ENCODE measurements around the gene LRRFIP2. TPM values are rescaled to one million over a fixed set of nuclear protein-coding genes. Genes with fewer than 3 reads are reported as not detected.

LRRFIP2 gene
- total and polyA plus RNA-seq, 2 of the 8 experiments (the other 6 are each of a cell fraction or from before 2014, with no cell fraction given) = 8.8 to 25.6 TPM

DNA sequence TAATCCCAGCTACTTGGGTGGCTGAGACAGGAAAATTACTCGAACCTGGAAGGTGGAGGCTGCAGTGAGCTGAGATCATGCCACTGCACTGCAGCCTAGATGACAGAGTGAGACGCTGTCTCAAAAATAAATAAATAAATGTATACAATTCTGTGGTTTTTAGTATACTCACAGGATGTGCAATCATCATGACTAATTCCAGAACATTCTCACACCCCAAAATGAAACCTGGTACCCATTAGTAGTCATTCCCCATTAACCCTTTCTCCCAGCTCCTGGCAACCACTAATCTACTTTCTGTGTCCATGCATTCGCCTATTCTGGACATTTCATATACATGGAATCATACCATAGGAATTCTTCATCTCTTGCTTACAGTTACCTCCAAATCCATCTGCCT, 44.5 kb downstream of the LRRFIP2 start:
- Histone ChIP-seq H2BK15ac (ENCODE audit: low read length) (no peak overlapping the region), H3K18ac (ENCODE audit: extremely low read depth, low read length) (no peak overlapping the region), H2AFZ (ENCODE audit: low read length) (no peak overlapping the region), H3K56ac (replicated peaks; ENCODE audit: insufficient read length, low read depth, low read length) (no peak overlapping the region), H3K27ac (ENCODE audit: low read depth, low read length) (no peak overlapping the region), H2BK20ac (ENCODE audit: low read length) (no peak overlapping the region), H2BK120ac (replicated peaks; ENCODE audit: low read depth, low read length) (no peak overlapping the region), H2BK12ac (ENCODE audit: low read depth, low read length) (no peak overlapping the region), H4K20me1 (replicated peaks in 1 of 2; ENCODE audit: control insufficient read depth in 1 of 2, insufficient read depth in 2 of 2, low read length in 2 of 2) (no peaks in the 10 kb centered on the region), H3K4me1 (replicated peaks in 1 of 4; ENCODE audit: control insufficient read depth in 3 of 4, insufficient read depth in 4 of 4, low read length in 3 of 4) (peaks cover 0 to 2% (median 2%) of the 10 kb centered on the region in 4 experiments; a peak in 3 of 7 replicates), H3K23me2 (ENCODE audit: low read depth, low read length) (no peaks in the 10 kb centered on the region), H3K27me3 (replicated peaks in 1 of 4; ENCODE audit: control insufficient read depth in 3 of 4, extremely low read depth in 1 of 4, insufficient read depth in 3 of 4, low read length in 3 of 4) (no peaks in the 10 kb centered on the region), H4K8ac (ENCODE audit: extremely low read depth, insufficient read depth, low read length) (no peak overlapping the region), H4K91ac (replicated peaks; ENCODE audit: insufficient read length, low read length) (no peak overlapping the region), H3K14ac (ENCODE audit: insufficient read length) (no peak overlapping the region), H3K79me2 (ENCODE audit: control insufficient read depth in 1 of 2, insufficient read depth in 2 of 2, low read length in 2 of 2) (peaks cover 0 to 3% of the 10 kb centered on the region in 2 experiments; a peak in 3 of 4 replicates), H3K23ac (ENCODE audit: insufficient read length) (no peak overlapping the region), H3K4me3 (ENCODE audit: extremely low read depth in 1 of 4, insufficient read depth in 2 of 4, low read depth in 3 of 4, low read length in 4 of 4) (no peak overlapping the region), H4K5ac (ENCODE audit: insufficient read length, low read depth, low read length) (no peak overlapping the region), H2BK5ac (ENCODE audit: low read depth, low read length) (no peak overlapping the region), H3K9me3 (ENCODE audit: insufficient read depth in 2 of 2, low read depth in 1 of 2, low read length in 1 of 2) (no peaks in the 10 kb centered on the region), H3K4ac (replicated peaks; ENCODE audit: insufficient read length, low read depth, low read length) (no peak overlapping the region), H2AK5ac (ENCODE audit: low read depth, low read length) (no peak overlapping the region), H3K4me2 (ENCODE audit: insufficient read depth in 1 of 2, low read depth in 2 of 2, low read length in 2 of 2) (no peak overlapping the region), H3K36me3 (ENCODE audit: control insufficient read depth in 2 of 4, insufficient read depth in 4 of 4, low read length in 3 of 4) (no peaks in the 10 kb centered on the region), H3K9ac (replicated peaks in 1 of 4; ENCODE audit: extremely low read depth in 1 of 4, low read depth in 3 of 4, low read length in 3 of 4) (no peak overlapping the region), H3K79me1 (ENCODE audit: low read depth, low read length) (peaks cover 2% of the 10 kb centered on the region; the same call in 1 of the 2 replicates)
- WGBS, 2 experiments (ENCODE audit: extremely low coverage in 1 of 2, insufficient coverage in 1 of 2, insufficient read length in 1 of 2, insufficient replicate concordance in 2 of 2, low coverage in 1 of 2, low lambda C conversion rate in 2 of 2, missing lambda C conversion rate in 1 of 2) = 91% methylated on average over 3 of the region's 3 CpGs; no CpG with 5 or more reads in 1 of the 2 experiments
- CTCF ChIA-PET (ENCODE audit: partially characterized antibody) = no interaction called here
- POLR2A ChIA-PET (ENCODE audit: partially characterized antibody) = interaction anchor here (1.2 kb wide), 1 partner anchor 170 kb away, joined by 3 read pairs; no protein-coding TSS in a partner anchor
- no peak for FAIRE-seq
- DNase-seq (ENCODE audit: low read depth in 1 of 2, low spot score in 2 of 2) = no peak
- no peak for TF ChIP-seq MAX (IDR thresholded peaks at IDR 0.05)
- TF ChIP-seq POLR2A (IDR thresholded peaks at IDR 0.05; ENCODE audit: control extremely low read depth in 1 of 2, low read depth in 2 of 2, low read length in 2 of 2) = no peak
- TF ChIP-seq USF2 (IDR thresholded peaks at IDR 0.05; ENCODE audit: low read length) = no peak
- TF ChIP-seq RNF2 (IDR thresholded peaks at IDR 0.05; ENCODE audit: borderline replicate concordance, low read depth, low read length, missing control alignments, poor library complexity, severe bottlenecking) = no peak
- TF ChIP-seq TBP (IDR thresholded peaks at IDR 0.05; ENCODE audit: low read depth, low read length) = no peak
- no peak for TF ChIP-seq E2F6 (IDR thresholded peaks at IDR 0.05)
- no peak for TF ChIP-seq BCL11A (IDR thresholded peaks at IDR 0.05; ENCODE audit: low read depth in 2 of 2, low read length in 2 of 2)
- TF ChIP-seq SRF (IDR thresholded peaks at IDR 0.05; ENCODE audit: low read depth, low read length) = no peak
- TF ChIP-seq RAD21 (IDR thresholded peaks at IDR 0.05 in 1 of 2, conservative IDR thresholded peaks at IDR 0.05 in 1 of 2; ENCODE audit: low read depth in 2 of 2, low read length in 2 of 2) = no peak
- TF ChIP-seq SIRT6 (IDR thresholded peaks at IDR 0.05; ENCODE audit: low read length) = no peak
- TF ChIP-seq CBX5 (IDR thresholded peaks at IDR 0.05; ENCODE audit: low read depth, low read length) = no peak
